Measurements from ENCODE around the gene ANXA11. TPM values are rescaled to one million over a fixed set of nuclear protein-coding genes. Genes with fewer than 3 reads are reported as not detected.

Gene ANXA11
- total RNA-seq, 1 donor from 2014 or later = 127 TPM

GRCh38 chr10:80108576-80109239 lies 96.6 kb downstream of the ANXA11 start:
- TF ChIP-seq CTCF (IDR thresholded peaks at IDR 0.05) = no peak
- Mint-ChIP-seq H3K4me1 (ENCODE audit: unreplicated experiment) (peaks cover 21% of the 10 kb centered on the region), H3K27me3 (ENCODE audit: unreplicated experiment) (peaks cover 10% of the 10 kb centered on the region), H3K9me3 (ENCODE audit: unreplicated experiment) (peaks cover 10% of the 10 kb centered on the region), H3K36me3 (ENCODE audit: unreplicated experiment) (peaks cover 2% of the 10 kb centered on the region), H3K4me3 (ENCODE audit: unreplicated experiment) (no peak overlapping the region), H3K27ac (ENCODE audit: unreplicated experiment) (no peak overlapping the region)
- DNase-seq (ENCODE audit: extremely low spot score, unreplicated experiment) = no peak

- Mint-ChIP-seq H3K27me3 (ENCODE audit: unreplicated experiment) (peaks cover 20% of the 10 kb centered on the region), H3K4me3 (ENCODE audit: unreplicated experiment) (no peak overlapping the region), H3K9me3 (ENCODE audit: unreplicated experiment) (peaks cover 10% of the 10 kb centered on the region), H3K4me1 (ENCODE audit: unreplicated experiment) (peaks cover 12% of the 10 kb centered on the region), H3K36me3 (ENCODE audit: unreplicated experiment) (no peaks in the 10 kb centered on the region), H3K27ac (ENCODE audit: unreplicated experiment) (peak overlapping the region; percentile 79)
- no peak for DNase-seq (ENCODE audit: extremely low spot score, unreplicated experiment)
- no peak for TF ChIP-seq CTCF (IDR thresholded peaks at IDR 0.05)
Measured at GRCh38 chr10:80104066-80104926, 101.0 kb downstream of the ANXA11 start.

Other genes starting within 250 kb of the ANXA11 start
- gene TMEM254, start 126.9 kb downstream of the ANXA11 start, total RNA-seq = 19.4 and 22.2 TPM in 2 replicates
- gene PLAC9, start 72.8 kb downstream of the ANXA11 start, total RNA-seq = 125 and 131 TPM in 2 replicates
- gene MAT1A, start 84.1 kb upstream of the ANXA11 start, total RNA-seq = not detected in 2 replicates
- not detected in 2 replicates for gene DYDC1, start 151.2 kb upstream of the ANXA11 start, total RNA-seq
- gene DYDC2, start 151.2 kb upstream of the ANXA11 start, total RNA-seq = not detected in 2 replicates
- 56.8 and 59.2 TPM in 2 replicates for gene PRXL2A, start 203.0 kb upstream of the ANXA11 start, total RNA-seq
- gene TSPAN14, start 248.8 kb upstream of the ANXA11 start, total RNA-seq = 50.7 and 51.4 TPM in 2 replicates